GM18907 (cell line): ENCODE data around the gene DCK.

Source experiments
- ATAC-seq: cut with Tn5 transposase; IDR thresholded peaks from one replicate; pipeline ENCODE4 v1.9.1; 2021; ENCODE audit warnings: mild to moderate bottlenecking, moderate library complexity; ENCODE audit not compliant: unreplicated experiment

DCK gene

GRCh38 chr4:70993181-70994068 lies at the start of gene DCK:
TSS of gene DCK (plus strand) at chr4:70993649. CDS start at chr4:70993836, 187 bp downstream.
- ATAC-seq, result peak; percentile 86

GRCh38 chr4:70945046-70945445 lies 48.4 kb upstream of the DCK start:
- ATAC-seq, result no peak

DNA sequence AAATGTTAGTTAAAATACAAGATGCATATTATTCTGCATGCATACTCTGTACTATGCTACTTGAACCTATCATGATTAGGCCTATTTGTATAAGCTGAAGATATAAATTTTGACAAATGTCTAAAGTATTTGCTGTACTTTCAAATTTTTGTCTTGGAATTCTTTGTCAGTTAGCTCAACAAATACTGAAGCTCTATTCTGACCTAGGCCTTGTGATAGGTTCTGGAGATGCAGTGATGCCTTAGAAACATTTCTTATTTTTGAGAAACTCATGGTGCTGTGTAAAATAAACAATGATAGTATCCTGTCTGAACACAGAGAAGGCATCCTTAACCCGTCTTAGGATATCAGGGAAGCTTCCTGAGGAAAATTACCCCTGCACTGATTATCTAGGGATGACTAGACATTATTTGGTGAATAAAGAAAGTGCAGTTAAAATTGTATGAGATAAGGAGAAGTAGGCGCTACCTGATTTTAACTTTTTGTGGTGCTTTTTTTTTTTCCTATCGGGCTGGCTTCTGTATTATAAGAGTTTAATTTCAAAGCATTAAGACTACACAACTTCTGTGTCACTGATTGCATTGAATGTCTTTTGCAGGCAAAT lies 47.9 kb upstream of the DCK start:
- no peak for ATAC-seq

GRCh38 chr4:70946939-70947338 lies 46.5 kb upstream of the DCK start:
- ATAC-seq, result no peak

GRCh38 chr4:70948665-70949260 lies 44.7 kb upstream of the DCK start:
- ATAC-seq, result peak; percentile 58

DNA sequence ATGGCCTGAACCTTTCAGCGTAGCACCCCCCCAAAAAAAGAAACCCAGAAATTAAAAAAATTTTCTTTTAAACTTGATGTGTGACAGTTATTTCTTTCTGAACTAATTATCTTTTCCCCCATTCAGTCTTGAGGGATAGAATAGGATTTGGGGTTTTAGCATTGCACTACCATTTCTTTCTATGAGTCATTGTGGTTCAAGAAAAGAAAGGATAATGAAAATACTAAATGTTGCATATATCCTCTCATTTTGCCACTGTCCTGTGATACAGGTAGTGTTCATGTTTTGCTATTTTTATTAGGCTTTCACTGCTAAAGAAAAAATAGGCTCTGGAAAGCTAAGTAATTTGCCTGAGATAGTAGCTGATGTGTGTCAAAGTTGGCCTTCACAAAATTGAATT lies 39.4 kb upstream of the DCK start:
- no peak for ATAC-seq

- ATAC-seq, result no peak
Observed at GRCh38 chr4:70956549-70957210, 36.8 kb upstream of the DCK start.

DNA sequence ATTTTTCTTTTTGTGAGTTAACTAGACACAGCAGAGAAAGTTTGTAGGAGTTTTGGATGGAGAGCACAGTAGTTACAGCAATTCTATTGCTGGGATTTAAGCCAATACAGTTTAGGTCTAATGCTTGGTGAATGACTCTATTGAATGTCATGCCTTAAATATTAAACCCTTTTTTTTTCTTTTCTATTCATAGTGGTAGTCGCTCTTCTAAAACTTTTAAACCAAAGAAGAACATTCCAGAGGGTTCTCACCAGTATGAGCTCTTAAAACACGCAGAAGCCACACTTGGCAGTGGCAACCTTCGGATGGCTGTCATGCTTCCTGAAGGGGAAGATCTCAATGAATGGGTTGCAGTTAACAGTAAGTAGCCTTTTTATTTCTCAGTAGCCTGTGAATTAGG lies 34.8 kb upstream of the DCK start:
- no peak for ATAC-seq

- ATAC-seq, result no peak
Observed at GRCh38 chr4:70969076-70969475, 24.4 kb upstream of the DCK start.

DNA sequence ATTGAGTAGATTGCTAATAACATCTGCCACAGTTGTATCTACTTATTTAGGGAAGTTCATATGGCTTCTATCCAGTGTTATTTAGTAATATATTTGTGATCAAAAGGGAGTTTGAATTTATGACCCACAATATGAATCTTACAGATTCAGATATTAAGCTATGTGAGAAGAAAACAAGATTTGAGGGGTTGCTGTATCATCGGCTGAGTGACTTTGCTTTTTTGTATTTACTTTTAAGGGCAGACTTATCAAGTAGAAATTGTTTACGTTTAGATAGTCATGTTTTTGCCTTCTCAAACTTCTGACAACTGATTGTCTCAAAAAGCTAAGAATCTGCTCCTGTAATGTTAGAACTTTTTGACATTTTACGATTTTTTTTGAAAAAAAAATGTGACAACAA lies 17.2 kb upstream of the DCK start:
- no peak for ATAC-seq

DNA sequence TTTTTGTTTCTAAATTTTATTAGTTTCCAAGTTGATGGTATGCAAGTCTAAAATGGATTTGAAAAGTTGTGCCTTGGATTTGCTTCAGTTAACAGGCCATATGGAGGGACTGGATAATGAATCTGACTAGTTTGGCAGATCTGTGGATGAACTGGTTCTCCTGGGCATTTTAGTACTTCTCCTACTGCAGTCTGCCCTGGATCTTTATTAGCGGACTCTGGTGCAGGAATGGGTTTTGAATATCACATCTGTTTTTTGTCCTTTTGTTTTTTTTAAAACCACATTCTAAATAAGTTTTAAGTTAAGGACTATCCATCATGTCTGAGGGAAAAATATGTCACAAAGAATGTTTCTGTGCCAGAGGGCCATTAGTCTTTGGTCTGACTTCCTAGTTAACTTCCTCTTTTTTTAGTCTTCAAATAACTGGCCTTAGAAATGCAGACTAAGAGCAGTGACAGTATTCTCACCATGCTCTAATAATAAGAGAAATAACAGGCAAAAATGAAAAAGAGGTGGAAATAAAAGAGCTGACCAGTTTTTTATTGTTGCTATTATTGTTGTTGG lies 13.9 kb upstream of the DCK start:
- peak; percentile 53 for ATAC-seq

DNA sequence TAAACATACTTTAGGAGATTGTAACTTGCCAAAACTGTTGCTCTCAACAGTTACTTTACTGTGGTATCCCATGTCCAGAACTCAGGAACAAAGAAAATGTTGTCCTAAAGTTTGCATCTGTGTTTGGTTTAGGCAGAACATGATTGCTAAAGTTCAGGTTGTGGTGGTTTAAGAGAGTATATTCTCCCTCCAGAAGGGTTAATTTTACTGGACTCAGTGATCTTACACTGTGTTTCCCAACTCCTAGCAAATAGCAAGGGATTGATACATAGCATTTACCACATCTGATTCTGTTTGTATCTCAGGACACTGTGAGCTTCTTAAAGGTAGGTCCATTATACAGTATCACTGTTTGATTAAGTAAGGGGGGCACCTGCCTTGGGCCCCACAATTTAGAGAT lies 13.3 kb upstream of the DCK start:
- no peak for ATAC-seq

- ATAC-seq, result no peak
Observed at GRCh38 chr4:70984106-70984505, 9.3 kb upstream of the DCK start.

GRCh38 chr4:70984589-70984988 lies 8.9 kb upstream of the DCK start:
- no peak for ATAC-seq

DNA sequence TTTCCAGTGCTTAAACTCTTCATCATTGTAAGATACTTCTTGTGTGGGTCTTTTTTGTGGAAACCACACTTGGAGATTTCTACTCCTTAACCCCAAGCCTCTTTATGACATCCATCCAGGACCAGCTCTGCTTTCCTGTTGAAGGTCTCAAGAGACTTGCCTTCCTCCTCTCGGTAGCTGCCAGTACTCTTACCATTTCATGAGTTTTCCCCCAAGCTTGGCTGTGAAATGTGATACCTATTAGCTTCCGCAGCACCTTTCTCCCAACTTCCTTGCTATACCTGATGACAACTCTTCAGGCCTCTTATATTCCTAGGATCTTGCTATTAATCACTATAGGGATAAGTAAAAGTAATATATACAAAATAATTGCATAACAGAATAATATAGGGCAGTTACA lies 1.9 kb upstream of the DCK start:
- ATAC-seq, result no peak

DNA sequence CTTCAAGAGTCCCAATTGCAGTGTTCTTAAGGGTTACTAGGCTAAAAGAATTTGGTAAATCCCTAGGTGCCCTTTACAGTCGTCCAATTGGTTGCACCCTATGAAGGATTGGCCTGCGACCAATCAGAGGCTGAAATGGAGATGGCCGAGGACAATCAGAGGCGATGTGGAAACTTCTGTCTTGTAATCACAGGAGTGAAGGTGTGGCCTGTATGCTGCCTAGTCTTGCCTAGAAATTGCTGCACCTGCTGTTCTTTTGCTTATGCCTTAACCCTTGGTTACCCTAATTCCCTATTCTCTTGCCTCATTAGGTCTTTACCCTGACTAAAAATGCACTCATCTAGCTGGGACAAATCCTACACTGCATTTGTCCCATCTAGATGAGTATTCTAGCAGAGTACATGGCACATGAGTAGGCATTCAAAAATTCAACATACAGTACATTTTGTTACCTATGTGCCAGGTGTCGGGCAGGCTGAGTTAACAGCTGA lies 1.0 kb upstream of the DCK start:
- no peak for ATAC-seq

- no peak for ATAC-seq
Observed at GRCh38 chr4:70994069-70994366, 569 bp downstream of the DCK start.

GRCh38 chr4:70994387-70995099 lies 1.1 kb downstream of the DCK start:
- ATAC-seq, result peak; percentile 56

DNA sequence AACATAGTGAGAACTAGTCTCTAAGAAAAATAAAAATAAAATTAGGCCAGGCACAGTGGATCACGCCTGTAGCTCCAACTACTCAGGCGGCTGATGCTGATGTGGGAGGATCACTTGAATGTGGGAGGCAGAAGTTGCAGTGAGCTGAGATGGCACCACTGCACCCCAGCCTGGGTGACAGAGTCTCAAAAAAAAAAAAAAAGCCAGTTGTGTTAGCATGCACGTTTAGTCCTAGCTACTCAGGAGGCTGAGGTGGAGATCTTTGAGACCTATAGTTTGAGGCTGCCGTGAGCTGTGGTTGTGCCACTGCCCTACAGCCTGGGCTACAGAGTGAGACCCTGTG lies 2.5 kb downstream of the DCK start:
- no peak for ATAC-seq

GRCh38 chr4:70997036-70997435 lies 3.6 kb downstream of the DCK start:
- no peak for ATAC-seq

DNA sequence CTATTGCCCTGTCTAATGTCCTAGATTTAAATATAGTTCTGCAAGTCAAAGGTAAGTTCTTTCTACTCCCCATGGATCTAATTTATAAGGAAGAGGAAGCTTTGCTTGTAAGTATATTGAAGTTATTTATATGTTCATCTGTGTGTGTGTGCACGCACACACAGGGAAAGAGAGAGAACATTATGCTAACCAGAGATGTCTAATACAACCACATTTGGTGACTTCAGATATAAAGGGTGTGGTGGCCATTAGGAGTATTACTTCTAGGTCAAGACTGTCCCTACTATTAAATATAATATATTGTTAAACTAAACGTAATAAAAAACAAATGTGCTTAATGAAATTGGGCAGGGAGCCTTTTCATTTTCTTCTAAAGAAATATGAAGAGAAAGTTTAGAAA lies 4.1 kb downstream of the DCK start:
- ATAC-seq, result no peak
